ENCODE results near the gene CARD9. TPM values are rescaled to one million over a fixed set of nuclear protein-coding genes. Genes with fewer than 3 reads are reported as not detected.

The CARD9 gene
- total RNA-seq, 2 experiments from 2014 or later = 0.12 to 0.22 TPM

DNA sequence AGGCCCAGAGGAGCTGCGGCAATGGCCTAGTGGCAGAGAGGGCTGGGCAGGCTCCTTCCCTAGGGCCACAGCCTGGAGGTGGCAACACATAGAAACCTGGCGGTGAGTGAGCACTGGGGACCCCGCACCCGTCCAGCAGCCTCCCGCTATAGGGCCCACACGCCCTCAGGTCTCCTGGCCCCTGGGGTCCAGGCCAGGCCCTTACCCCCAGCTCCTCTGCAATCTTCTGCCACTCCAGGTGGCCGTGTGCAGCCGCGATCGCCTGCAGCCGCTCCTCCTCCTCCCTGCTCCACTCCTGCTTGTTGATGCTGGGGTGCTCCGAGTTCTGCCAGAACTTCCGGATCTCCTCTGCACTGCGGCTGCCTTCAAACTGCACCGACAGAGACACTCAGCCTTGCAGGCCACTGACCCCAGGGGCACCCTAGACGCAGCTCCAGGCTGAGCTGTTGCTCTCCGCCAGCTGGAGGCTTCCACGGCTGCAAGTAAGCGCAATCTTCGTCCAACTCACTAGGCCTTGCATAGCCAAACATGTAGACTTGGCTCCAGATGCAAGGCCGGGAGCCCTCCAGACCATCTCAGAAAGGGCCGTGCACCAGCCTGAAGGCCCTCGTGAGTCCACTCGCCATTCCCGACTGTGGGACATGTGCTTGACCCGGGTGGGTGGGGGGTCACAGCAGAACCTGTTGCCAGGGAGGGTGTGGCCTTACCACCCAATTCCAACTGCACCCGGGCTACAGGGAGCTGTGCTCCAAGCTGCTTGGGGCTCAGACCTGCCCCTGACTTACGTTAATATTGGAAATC is 18.5 kb upstream of the CARD9 start:
- H3K4me1 Mint-ChIP-seq (ENCODE audit: low read depth) = peaks cover 1% of the 10 kb centered on the region
- H3K27ac Mint-ChIP-seq = no peak overlapping the region
- peaks cover 34% of the 10 kb centered on the region for H3K36me3 Mint-ChIP-seq (ENCODE audit: low read depth)
- H3K9me3 Mint-ChIP-seq = no peaks in the 10 kb centered on the region
- H3K27me3 Mint-ChIP-seq (ENCODE audit: low read depth) = no peaks in the 10 kb centered on the region
- DNase-seq = no peak
- CTCF ChIA-PET = interaction anchor here (0.8 to 1.2 kb wide), 2 partner anchors 11 to 19 kb away, joined by 3 to 4 read pairs; no protein-coding TSS in a partner anchor
- intact Hi-C loops (cut with micrococcal nuclease) = no loop called here
- no peak overlapping the region for H3K4me3 Mint-ChIP-seq

DNA sequence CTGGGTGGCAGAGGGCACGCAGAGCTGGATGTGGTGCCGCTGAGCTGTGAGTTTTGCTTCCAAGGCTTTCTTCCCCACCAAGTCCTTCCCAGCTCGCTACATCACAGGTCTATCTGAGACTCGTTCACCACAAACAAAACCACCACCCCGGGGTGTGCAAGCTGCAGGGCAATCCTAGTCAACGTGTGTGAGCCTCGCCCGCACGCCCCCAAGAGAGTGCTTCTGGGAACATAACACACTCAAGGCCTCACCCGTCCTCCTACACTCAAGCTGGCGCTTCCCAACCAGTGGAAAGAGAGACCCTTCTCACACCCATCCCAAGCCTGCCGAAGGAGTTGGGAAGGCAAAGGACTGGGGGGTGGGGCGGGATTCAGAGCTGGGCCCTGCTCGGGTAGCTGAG is 15.9 kb upstream of the CARD9 start:
- Mint-ChIP-seq H3K27me3 (ENCODE audit: low read depth) (no peaks in the 10 kb centered on the region), H3K36me3 (ENCODE audit: low read depth) (peaks cover 38% of the 10 kb centered on the region)
- intact Hi-C loops (cut with micrococcal nuclease) = no loop called here

DNA sequence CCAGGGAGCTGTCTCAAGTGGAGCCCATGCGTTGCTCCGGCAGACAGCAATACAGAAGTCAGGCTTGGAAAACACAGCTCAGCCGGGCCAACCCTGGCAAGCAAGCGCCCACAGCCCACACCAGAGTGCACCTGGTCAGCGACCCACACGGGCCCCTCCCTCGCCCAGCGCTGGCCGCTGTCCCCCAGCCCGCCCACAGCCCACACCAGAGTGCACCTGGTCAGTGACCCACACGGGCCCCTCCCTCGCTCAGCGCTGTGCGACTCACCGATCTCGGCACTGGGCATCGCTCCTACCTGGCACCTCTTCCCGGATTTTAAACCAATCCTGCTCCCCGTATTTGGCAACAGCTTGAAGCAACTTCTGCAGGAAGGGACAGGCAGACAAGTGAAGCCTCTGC is 13.7 kb upstream of the CARD9 start:
- Mint-ChIP-seq H3K27ac (no peak overlapping the region), H3K4me3 (no peak overlapping the region), H3K36me3 (ENCODE audit: low read depth) (peaks cover 40% of the 10 kb centered on the region), H3K4me1 (ENCODE audit: low read depth) (peaks cover 2% of the 10 kb centered on the region), H3K27me3 (ENCODE audit: low read depth) (no peaks in the 10 kb centered on the region), H3K9me3 (no peaks in the 10 kb centered on the region)
- intact Hi-C loops (cut with micrococcal nuclease) = no loop called here
- CTCF ChIA-PET = no interaction called here
- no peak for DNase-seq

More for the DNA sequence above, 15.9 kb upstream of the CARD9 start:
- Mint-ChIP-seq H3K9me3 (no peaks in the 10 kb centered on the region), H3K4me3 (no peak overlapping the region), H3K27ac (no peak overlapping the region), H3K4me1 (ENCODE audit: low read depth) (peaks cover 2% of the 10 kb centered on the region)
- CTCF ChIA-PET = interaction anchor here (0.6 to 1.5 kb wide), 5 partner anchors 8 to 26 kb away, joined by 3 to 5 read pairs (median 3); partner anchors contain the start of gene DNLZ
- DNase-seq = no peak

GRCh38 chr9:136386018-136386417 is 12.5 kb upstream of the CARD9 start:
- intact Hi-C loops (cut with micrococcal nuclease) = no loop called here
- peaks cover 36% of the 10 kb centered on the region for H3K36me3 Mint-ChIP-seq (ENCODE audit: low read depth)
- no peaks in the 10 kb centered on the region for H3K9me3 Mint-ChIP-seq
- no peaks in the 10 kb centered on the region for H3K27me3 Mint-ChIP-seq (ENCODE audit: low read depth)
- DNase-seq = no peak
- CTCF ChIA-PET = no interaction called here
- no peak overlapping the region for H3K4me3 Mint-ChIP-seq
- no peak overlapping the region for H3K27ac Mint-ChIP-seq
- peaks cover 2% of the 10 kb centered on the region for H3K4me1 Mint-ChIP-seq (ENCODE audit: low read depth)

GRCh38 chr9:136385015-136385414 is 11.5 kb upstream of the CARD9 start:
- no peak overlapping the region for H3K27ac Mint-ChIP-seq
- no peak for DNase-seq
- H3K36me3 Mint-ChIP-seq (ENCODE audit: low read depth) = peaks cover 36% of the 10 kb centered on the region
- H3K4me1 Mint-ChIP-seq (ENCODE audit: low read depth) = peaks cover 2% of the 10 kb centered on the region
- intact Hi-C loops (cut with micrococcal nuclease) = no loop called here
- no peaks in the 10 kb centered on the region for H3K9me3 Mint-ChIP-seq
- H3K4me3 Mint-ChIP-seq = no peak overlapping the region
- CTCF ChIA-PET = interaction anchor here (0.8 kb wide), 1 partner anchor 22 kb away, joined by 3 read pairs; no protein-coding TSS in a partner anchor
- H3K27me3 Mint-ChIP-seq (ENCODE audit: low read depth) = no peaks in the 10 kb centered on the region

DNA sequence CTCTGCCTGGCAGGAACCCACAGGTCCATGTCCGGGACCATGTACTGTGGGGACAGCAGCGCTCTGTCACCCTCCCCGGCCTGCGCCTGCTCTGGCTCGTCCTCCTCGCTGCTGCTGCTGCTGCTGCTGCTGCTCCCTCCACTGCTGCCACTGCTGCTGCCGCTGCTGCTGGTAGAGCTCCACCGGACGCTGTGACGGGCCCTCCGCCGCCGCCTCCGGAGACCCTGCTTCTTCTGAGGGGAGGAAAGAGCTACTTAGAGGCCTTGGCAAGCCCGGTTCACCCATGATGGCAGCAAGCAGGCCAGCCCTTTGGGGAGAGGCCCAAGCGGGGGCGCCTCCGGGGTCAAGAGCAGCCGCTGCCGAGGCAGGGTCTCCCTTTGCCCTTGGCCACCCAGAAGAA is 10.0 kb upstream of the CARD9 start:
- peaks cover 30% of the 10 kb centered on the region for H3K36me3 Mint-ChIP-seq (ENCODE audit: low read depth)
- H3K9me3 Mint-ChIP-seq = no peaks in the 10 kb centered on the region
- intact Hi-C loops (cut with micrococcal nuclease) = no loop called here
- no peak overlapping the region for H3K4me3 Mint-ChIP-seq
- DNase-seq = no peak
- no peak overlapping the region for H3K27ac Mint-ChIP-seq
- CTCF ChIA-PET = interaction anchor here (0.6 kb wide), 1 partner anchor 133 kb away, joined by 3 read pairs; no protein-coding TSS in a partner anchor
- no peaks in the 10 kb centered on the region for H3K27me3 Mint-ChIP-seq (ENCODE audit: low read depth)
- H3K4me1 Mint-ChIP-seq (ENCODE audit: low read depth) = peaks cover 2% of the 10 kb centered on the region

DNA sequence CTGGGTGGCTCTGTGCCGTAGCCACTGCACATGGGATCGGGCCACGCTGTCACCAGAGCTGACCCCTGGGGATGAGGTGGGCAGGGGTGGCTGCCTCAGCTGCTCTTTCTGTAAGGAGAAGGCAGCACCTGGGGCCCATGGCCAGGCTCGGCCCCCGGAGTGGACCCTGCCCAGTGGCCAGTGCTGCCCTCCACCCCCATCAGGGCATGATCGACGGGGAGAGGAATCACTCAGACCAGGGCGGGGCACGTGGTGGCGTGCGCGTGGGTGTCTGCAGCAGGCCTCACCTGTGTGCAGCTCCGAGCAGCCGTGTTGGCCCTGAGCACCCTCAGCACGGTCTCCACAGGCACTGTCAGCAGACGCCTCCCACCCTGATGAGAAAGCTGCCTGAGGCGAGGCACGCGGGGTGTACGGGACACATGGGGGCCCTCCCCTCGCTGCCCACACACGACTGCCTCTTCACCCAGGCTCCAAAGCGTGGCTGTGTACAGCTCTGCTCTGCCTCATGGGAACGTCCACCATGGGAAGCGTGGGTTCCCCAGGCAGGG is 8.6 kb upstream of the CARD9 start:
- CTCF ChIA-PET = no interaction called here
- Mint-ChIP-seq H3K4me3 (no peak overlapping the region), H3K9me3 (no peaks in the 10 kb centered on the region), H3K27me3 (ENCODE audit: low read depth) (no peaks in the 10 kb centered on the region), H3K36me3 (ENCODE audit: low read depth) (peaks cover 22% of the 10 kb centered on the region), H3K27ac (no peak overlapping the region), H3K4me1 (ENCODE audit: low read depth) (peaks cover 2% of the 10 kb centered on the region)
- no peak for DNase-seq
- intact Hi-C loops (cut with micrococcal nuclease) = no loop called here

GRCh38 chr9:136381311-136381710 is 7.8 kb upstream of the CARD9 start:
- no peaks in the 10 kb centered on the region for H3K27me3 Mint-ChIP-seq (ENCODE audit: low read depth)
- no peaks in the 10 kb centered on the region for H3K9me3 Mint-ChIP-seq
- DNase-seq = no peak
- H3K4me3 Mint-ChIP-seq = no peak overlapping the region
- CTCF ChIA-PET = interaction anchor here (1.1 kb wide), 1 partner anchor 15 kb away, joined by 5 read pairs; no protein-coding TSS in a partner anchor
- H3K36me3 Mint-ChIP-seq (ENCODE audit: low read depth) = peaks cover 19% of the 10 kb centered on the region
- intact Hi-C loops (cut with micrococcal nuclease) = no loop called here
- H3K4me1 Mint-ChIP-seq (ENCODE audit: low read depth) = peaks cover 2% of the 10 kb centered on the region
- H3K27ac Mint-ChIP-seq = no peak overlapping the region

DNA sequence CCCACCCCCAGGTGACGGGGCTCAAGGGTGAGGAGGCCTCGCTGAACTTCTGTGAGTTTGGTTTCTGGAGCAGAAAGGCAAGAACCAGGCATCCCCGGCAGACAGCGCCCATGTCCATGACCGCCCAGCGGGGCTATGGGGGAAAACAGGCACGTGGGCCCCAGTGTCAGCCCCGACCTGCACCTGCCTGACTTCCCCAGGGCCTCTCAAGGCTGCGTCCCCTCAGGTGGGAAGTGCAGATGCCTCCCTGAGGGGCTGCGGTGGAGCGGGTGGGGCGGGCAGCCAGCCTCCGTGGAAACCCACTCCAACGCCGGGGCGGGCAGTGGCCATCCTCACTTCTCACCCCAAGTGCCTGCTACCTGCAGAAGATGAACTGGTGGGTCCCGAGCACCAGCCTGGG is 6.9 kb upstream of the CARD9 start:
- Mint-ChIP-seq H3K27ac (no peak overlapping the region), H3K27me3 (ENCODE audit: low read depth) (no peaks in the 10 kb centered on the region), H3K4me1 (ENCODE audit: low read depth) (no peaks in the 10 kb centered on the region), H3K36me3 (ENCODE audit: low read depth) (peaks cover 10% of the 10 kb centered on the region), H3K4me3 (no peak overlapping the region), H3K9me3 (no peaks in the 10 kb centered on the region)
- CTCF ChIA-PET = interaction anchor here (1.1 kb wide), 1 partner anchor 16 kb away, joined by 5 read pairs; no protein-coding TSS in a partner anchor
- DNase-seq = no peak
- intact Hi-C loops (cut with micrococcal nuclease) = no loop called here

GRCh38 chr9:136379891-136380290 is 6.4 kb upstream of the CARD9 start:
- no peak overlapping the region for H3K4me3 Mint-ChIP-seq
- no peaks in the 10 kb centered on the region for H3K4me1 Mint-ChIP-seq (ENCODE audit: low read depth)
- no peaks in the 10 kb centered on the region for H3K9me3 Mint-ChIP-seq
- H3K36me3 Mint-ChIP-seq (ENCODE audit: low read depth) = peaks cover 9% of the 10 kb centered on the region
- CTCF ChIA-PET = no interaction called here
- no peaks in the 10 kb centered on the region for H3K27me3 Mint-ChIP-seq (ENCODE audit: low read depth)
- DNase-seq = no peak
- intact Hi-C loops (cut with micrococcal nuclease) = no loop called here
- no peak overlapping the region for H3K27ac Mint-ChIP-seq

DNA sequence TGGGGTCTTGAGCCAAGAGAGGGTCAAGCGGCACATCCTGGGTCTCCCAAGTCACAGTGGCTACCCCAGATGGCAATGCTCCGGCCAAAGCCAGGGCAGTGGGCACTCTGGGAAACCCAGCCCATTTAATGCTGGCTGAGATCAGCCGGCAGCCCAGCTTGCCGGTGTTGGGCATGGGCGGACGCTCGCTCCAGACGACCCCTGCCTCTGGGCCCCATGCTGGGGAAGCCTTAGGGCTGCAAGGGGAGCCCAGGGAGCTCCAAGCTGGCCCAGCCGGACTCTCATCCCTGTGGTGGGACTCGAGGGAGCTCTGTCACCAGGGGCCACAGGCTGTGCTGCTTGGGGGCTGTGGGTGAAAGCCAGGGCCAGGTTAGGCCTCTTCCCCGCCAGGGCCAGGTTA is 5.9 kb upstream of the CARD9 start:
- no peak for DNase-seq
- Mint-ChIP-seq H3K27ac (no peak overlapping the region), H3K9me3 (no peaks in the 10 kb centered on the region), H3K36me3 (ENCODE audit: low read depth) (peaks cover 6% of the 10 kb centered on the region), H3K4me3 (no peak overlapping the region), H3K27me3 (ENCODE audit: low read depth) (no peaks in the 10 kb centered on the region), H3K4me1 (ENCODE audit: low read depth) (no peaks in the 10 kb centered on the region)
- intact Hi-C loops (cut with micrococcal nuclease) = no loop called here
- CTCF ChIA-PET = no interaction called here

- intact Hi-C loops (cut with micrococcal nuclease) = no loop called here
- no peak overlapping the region for H3K27ac Mint-ChIP-seq
- H3K4me3 Mint-ChIP-seq = no peak overlapping the region
- no peak for DNase-seq
- H3K27me3 Mint-ChIP-seq (ENCODE audit: low read depth) = no peaks in the 10 kb centered on the region
- no peaks in the 10 kb centered on the region for H3K9me3 Mint-ChIP-seq
- CTCF ChIA-PET = no interaction called here
- no peaks in the 10 kb centered on the region for H3K4me1 Mint-ChIP-seq (ENCODE audit: low read depth)
- peaks cover 6% of the 10 kb centered on the region for H3K36me3 Mint-ChIP-seq (ENCODE audit: low read depth)
Observed at GRCh38 chr9:136379003-136379287, 5.5 kb upstream of the CARD9 start.

Data from activated naive CD4-positive, alpha-beta T cell treated with anti-CD3 and anti-CD28 coated beads for 36 hours (primary cell).